Measurements from ENCODE around the gene TSKS. TPM values are rescaled to one million over a fixed set of nuclear protein-coding genes. Genes with fewer than 3 reads are reported as not detected.

Gene TSKS
- total RNA-seq, 4 donors from 2014 or later: 0.57 TPM; not detected in 3

GRCh38 chr19:49704888-49705642 lies 58.0 kb downstream of the TSKS start:
- no peaks in the 10 kb centered on the region for H3K4me1 ChIP-seq
- TF ChIP-seq, protein P1, sequence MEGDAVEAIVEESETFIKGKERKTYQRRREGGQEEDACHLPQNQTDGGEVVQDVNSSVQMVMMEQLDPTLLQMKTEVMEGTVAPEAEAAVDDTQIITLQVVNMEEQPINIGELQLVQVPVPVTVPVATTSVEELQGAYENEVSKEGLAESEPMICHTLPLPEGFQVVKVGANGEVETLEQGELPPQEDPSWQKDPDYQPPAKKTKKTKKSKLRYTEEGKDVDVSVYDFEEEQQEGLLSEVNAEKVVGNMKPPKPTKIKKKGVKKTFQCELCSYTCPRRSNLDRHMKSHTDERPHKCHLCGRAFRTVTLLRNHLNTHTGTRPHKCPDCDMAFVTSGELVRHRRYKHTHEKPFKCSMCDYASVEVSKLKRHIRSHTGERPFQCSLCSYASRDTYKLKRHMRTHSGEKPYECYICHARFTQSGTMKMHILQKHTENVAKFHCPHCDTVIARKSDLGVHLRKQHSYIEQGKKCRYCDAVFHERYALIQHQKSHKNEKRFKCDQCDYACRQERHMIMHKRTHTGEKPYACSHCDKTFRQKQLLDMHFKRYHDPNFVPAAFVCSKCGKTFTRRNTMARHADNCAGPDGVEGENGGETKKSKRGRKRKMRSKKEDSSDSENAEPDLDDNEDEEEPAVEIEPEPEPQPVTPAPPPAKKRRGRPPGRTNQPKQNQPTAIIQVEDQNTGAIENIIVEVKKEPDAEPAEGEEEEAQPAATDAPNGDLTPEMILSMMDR (IDR thresholded peaks at IDR 0.05): no peak
- TF ChIP-seq EP300 (IDR thresholded peaks at IDR 0.05) (no peak), POLR2A (IDR thresholded peaks at IDR 0.05; ENCODE audit: low read depth) (no peak), POLR2AphosphoS5 (IDR thresholded peaks at IDR 0.05) (no peak)
- intact Hi-C loops (cut with DNase I): no loop called here
- DNase-seq (ENCODE audit: extremely low spot score): no peak
- H3K27ac ChIP-seq (replicated peaks in 1 of 4): no peak overlapping the region
- no peak overlapping the region for H3K4me3 ChIP-seq
- 94% methylated on average over 18 of the region's 22 CpGs for WGBS
- peaks cover 0 to 3% (median 0%) of the 10 kb centered on the region in 4 donors for H3K36me3 ChIP-seq
- H3K9me3 ChIP-seq: no peaks in the 10 kb centered on the region
- H3K27me3 ChIP-seq: peaks cover 0 to 6% (median 0%) of the 10 kb centered on the region in 4 donors

DNA sequence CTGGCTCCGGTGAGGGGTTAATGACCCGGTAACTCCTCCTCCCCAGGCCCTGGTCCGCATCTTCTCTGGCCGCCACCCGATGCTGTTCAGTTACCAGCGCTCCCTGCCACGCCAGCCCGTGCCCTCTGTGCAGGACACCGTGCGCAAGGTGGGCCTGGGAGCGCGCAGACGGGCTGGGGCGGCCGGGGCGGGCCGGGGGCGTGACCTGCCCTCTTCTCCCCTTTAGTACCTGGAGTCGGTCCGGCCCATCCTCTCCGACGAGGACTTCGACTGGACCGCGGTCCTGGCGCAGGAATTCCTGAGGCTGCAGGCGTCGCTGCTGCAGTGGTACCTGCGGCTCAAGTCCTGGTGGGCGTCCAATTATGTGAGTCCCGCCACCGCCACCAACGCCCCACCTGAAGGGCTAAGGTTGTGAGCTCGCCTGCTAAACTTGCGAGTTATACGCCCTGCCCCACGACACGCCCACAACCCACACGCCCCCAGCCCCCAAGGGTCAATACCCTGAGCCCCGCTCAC lies 61.8 kb downstream of the TSKS start:
- Histone ChIP-seq H3K4me3 (no peak overlapping the region), H3K27me3 (peaks cover 0 to 6% (median 0%) of the 10 kb centered on the region in 4 donors), H3K36me3 (peaks cover 0 to 3% (median 0%) of the 10 kb centered on the region in 4 donors), H3K9me3 (no peaks in the 10 kb centered on the region), H3K4me1 (no peaks in the 10 kb centered on the region), H3K27ac (replicated peaks in 1 of 4) (no peak overlapping the region)
- intact Hi-C loops (cut with DNase I): no loop called here
- 69% methylated on average over 38 of the region's 40 CpGs for WGBS
- TF ChIP-seq, protein P1 (IDR thresholded peaks at IDR 0.05): no peak
- TF ChIP-seq POLR2A (IDR thresholded peaks at IDR 0.05; ENCODE audit: low read depth): no peak
- no peak for TF ChIP-seq POLR2AphosphoS5 (IDR thresholded peaks at IDR 0.05)
- no peak for TF ChIP-seq EP300 (IDR thresholded peaks at IDR 0.05)
- DNase-seq (ENCODE audit: extremely low spot score): no peak

DNA sequence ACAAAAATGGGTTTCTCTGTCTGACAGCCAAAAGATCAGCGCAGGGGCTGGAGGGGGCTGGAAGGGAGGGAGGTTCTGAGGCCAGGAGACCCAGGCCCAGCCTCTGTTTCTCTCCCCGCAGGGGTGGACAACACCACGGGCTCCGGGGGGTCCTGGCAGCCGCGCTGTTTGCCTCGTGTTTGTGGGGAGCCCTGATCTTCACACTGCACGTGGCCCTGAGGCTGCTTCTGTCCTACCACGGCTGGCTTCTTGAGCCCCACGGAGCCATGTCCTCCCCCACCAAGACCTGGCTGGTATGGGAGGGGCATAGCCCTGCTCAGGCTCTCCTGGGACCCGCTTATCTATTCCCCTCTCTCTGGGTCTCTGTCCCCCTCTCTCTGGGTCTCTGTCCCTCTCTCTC lies 62.5 kb downstream of the TSKS start:
- 66% methylated on average over 9 of the region's 11 CpGs for WGBS
- H3K36me3 ChIP-seq: no peaks in the 10 kb centered on the region
- TF ChIP-seq, protein P1 (IDR thresholded peaks at IDR 0.05): no peak
- no peak for TF ChIP-seq EP300 (IDR thresholded peaks at IDR 0.05)
- no peak for TF ChIP-seq POLR2AphosphoS5 (IDR thresholded peaks at IDR 0.05)
- no peak for TF ChIP-seq POLR2A (IDR thresholded peaks at IDR 0.05; ENCODE audit: low read depth)

GRCh38 chr19:49699364-49699763 lies 63.7 kb downstream of the TSKS start:
- no peaks in the 10 kb centered on the region for H3K4me1 ChIP-seq
- no peak for DNase-seq (ENCODE audit: extremely low spot score)
- TF ChIP-seq EP300 (IDR thresholded peaks at IDR 0.05) (no peak), POLR2AphosphoS5 (IDR thresholded peaks at IDR 0.05) (no peak), POLR2A (IDR thresholded peaks at IDR 0.05; ENCODE audit: low read depth) (no peak)
- TF ChIP-seq, protein P1 (IDR thresholded peaks at IDR 0.05): no peak
- intact Hi-C loops (cut with DNase I): no loop called here
- no peak overlapping the region for H3K4me3 ChIP-seq
- H3K36me3 ChIP-seq: no peaks in the 10 kb centered on the region
- no peaks in the 10 kb centered on the region for H3K9me3 ChIP-seq
- H3K27me3 ChIP-seq: peaks cover 0 to 6% (median 0%) of the 10 kb centered on the region in 4 donors
- H3K27ac ChIP-seq (replicated peaks in 1 of 4): no peak overlapping the region
- WGBS: 88% methylated on average over 5 of the region's 5 CpGs

More for the DNA sequence above, 62.5 kb downstream of the TSKS start:
- Histone ChIP-seq H3K27ac (replicated peaks in 1 of 4) (no peak overlapping the region), H3K27me3 (peaks cover 0 to 6% (median 0%) of the 10 kb centered on the region in 4 donors), H3K4me3 (no peak overlapping the region), H3K9me3 (no peaks in the 10 kb centered on the region), H3K4me1 (no peaks in the 10 kb centered on the region)
- intact Hi-C loops (cut with DNase I): no loop called here
- no peak for DNase-seq (ENCODE audit: extremely low spot score)
